SH-SY5Y (cell line): Measurements from ENCODE around the gene KIF1B.

Experiments used
- GATA2 ChIP-seq: IDR thresholded peaks from 2 replicates; pipeline ENCODE4 v1.6.1; 2011; ENCODE audit warnings: mild to moderate bottlenecking, low read depth, low read length
- GATA3 ChIP-seq: IDR thresholded peaks from 2 replicates; pipeline ENCODE4 v1.6.1; 2011; ENCODE audit warnings: low read depth, mild to moderate bottlenecking, low read length, moderate library complexity

DNA sequence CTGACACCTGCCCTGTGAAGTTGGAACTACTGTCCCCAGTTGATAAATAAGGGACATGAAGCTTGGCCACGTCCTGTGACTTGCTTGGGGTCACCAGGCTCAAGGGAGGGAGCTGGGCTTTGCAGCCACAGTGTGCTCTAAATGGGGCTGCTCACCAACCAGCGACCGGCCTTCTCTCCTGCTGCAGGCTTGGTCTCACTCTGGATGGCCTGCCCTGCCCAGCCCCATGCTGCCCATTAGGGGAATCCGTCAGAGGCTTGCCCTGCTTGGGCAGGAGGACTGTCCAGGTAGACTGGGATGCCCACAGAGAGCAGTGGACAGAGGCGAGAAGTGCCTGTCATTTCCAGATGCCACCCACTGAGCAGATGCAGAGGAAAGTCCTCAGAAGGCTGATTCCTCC, 218.6 kb downstream of the KIF1B start:
- no peak for TF ChIP-seq GATA2
- TF ChIP-seq GATA3: no peak
